GM21528 (cell line): Measurements from ENCODE around the gene NTF3.

Experiments used
- ATAC-seq: cut with Tn5 transposase; IDR thresholded peaks from one replicate; pipeline ENCODE4 v1.9.1; 2021; ENCODE audit warnings: mild to moderate bottlenecking, moderate library complexity; ENCODE audit not compliant: unreplicated experiment, low FRiP score

The NTF3 gene

DNA sequence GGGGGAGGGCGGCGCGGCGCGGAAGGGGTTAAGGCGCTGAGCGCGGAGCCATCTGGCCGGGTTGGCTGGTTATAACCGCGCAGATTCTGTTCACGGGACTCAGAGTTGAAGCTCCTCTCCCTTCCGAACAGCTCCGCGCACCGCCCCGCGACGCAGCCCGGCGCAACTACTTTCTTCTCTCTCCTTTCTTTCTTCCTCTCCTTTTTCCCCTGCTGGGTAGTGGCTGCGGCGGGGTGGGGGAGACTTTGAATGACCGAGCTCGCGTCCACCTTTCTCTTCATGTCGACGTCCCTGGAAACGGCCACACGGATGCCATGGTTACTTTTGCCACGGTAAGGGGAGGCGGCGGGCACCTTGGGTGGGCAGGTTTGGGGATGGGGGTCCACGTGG, at the start of gene NTF3:
Gene NTF3, plus strand, starts transcription at position 98 of the 390 bp plus-strand sequence. Its CDS starts 217 bp downstream, at position 315.
- no peak for ATAC-seq

DNA sequence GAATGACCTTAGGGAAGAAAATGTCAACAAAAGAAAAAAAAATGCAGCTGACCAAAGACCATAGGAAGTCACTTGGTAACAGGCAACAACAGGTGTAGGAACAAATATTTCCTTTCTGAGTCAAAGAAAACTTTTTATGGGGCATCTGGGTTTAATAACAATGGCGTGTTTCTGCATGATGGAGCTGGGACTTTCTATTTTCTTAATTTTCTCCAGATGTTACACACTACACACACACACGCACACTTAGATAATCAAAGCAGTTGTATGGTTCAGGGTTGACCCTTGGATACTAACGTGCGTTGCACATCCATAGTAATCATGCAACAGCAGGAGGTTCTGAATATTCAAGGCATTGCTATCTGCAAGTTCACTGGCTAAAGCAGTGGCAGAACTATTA, 47.9 kb upstream of the NTF3 start:
- ATAC-seq: no peak

DNA sequence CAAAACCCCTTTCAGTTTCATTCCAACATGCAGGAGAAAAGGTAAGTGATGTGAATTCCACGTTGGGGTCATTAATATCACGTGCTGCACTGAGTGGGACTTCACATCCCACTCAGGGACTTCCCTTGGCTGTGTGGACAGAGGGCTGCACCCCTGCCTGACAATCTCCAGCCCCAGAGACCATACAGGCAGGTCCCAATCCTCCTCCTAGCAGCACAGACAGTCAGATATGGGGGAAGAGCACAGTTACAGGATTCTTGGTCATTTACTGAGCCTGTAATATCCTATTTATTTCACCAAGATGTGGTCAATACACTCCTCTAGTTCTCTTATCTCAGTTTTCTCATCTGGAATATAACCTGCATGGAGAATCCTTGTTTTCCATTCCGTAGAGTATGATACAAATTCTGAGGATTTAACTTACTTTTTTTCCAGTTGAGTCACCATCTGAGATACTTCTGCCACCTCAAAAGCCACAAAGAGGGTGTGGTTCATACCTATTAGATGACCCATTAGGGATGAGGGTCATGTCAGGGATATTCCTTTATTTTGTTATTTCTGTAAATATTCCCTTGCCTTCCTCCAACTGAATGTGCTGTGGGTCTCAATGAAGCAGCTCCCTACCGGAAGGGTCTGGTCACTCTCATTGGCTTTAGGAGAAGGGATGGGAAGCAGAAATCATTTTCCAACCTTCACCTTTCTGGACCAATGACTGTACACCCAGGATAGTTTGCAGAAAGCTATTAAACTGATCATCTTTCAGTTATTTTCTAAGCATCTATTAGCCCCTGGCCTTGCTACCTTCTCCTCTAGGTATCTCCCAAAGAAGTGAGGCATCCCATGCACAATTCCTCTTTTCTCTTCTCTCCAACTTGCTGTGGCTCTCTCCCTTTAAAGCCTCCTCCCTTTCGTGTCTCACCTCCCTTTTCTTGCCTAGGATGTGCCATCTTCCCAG, 43.0 kb upstream of the NTF3 start:
- no peak for ATAC-seq

DNA sequence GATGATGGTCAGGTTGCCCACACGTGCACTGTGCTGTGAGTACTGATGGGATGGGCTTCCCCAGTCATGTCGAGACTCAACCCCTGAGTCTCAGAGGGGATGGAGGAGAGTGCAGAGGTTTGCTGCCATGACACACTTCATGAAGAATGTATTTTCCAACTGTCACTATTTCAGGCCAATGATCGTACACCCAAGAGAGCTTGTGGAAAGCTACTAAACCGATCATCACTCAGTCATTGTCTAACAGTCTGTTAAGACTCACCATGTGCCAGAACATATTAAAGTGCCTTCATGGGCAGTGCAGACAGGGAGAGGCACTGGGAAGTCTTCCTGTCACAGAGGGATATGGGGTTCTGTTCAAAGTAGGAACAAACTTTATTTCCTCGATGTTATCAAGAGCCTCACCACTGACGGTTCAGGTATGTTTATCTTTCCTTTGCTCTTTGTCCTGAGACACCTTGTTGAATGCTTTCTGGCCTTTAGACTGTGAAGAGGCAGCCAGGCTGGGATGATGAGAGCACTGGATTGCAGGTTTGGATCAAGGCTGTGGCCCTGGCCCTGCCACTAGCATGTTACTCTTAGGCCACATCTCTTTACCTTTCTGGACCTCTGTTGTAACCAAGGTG, 41.6 kb upstream of the NTF3 start:
- ATAC-seq: no peak

DNA sequence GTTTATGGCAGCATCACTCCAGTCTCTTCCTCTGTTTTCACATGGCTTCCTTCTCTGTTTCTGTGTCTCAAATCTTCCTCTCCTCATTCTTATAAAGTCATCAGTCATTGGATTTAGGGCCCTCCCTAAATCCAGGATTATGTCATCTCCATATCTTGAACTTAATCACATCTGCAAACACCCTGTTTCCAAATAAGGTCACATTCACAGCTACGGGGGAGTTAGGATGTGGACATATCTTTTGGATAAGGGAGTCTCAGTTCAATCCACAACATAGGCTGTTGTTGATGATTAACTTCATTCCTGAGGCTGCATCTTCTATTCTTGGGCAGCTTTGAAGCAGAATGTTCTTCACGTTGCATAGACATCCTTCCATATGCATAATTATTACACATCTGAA, 40.3 kb upstream of the NTF3 start:
- ATAC-seq: no peak

DNA sequence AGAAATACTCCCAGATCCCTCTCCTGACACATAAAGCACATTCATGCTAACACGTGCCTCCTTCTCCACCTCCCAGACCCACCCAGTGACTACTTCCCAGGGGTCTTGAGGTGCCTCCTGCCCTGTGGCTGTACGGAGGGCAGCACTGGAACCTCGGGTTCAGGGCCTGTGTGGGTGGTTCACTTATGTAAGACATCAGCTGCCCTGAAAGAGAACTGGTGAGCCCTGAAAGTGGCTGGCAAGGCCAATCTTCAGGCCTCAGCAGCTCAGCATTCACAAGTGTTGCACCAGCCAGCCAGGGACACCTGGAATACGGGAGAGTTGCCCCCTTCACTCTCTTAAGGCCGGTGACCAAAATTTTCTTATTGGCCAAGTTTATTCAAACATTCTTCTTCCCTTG, 38.9 kb upstream of the NTF3 start:
- no peak for ATAC-seq

DNA sequence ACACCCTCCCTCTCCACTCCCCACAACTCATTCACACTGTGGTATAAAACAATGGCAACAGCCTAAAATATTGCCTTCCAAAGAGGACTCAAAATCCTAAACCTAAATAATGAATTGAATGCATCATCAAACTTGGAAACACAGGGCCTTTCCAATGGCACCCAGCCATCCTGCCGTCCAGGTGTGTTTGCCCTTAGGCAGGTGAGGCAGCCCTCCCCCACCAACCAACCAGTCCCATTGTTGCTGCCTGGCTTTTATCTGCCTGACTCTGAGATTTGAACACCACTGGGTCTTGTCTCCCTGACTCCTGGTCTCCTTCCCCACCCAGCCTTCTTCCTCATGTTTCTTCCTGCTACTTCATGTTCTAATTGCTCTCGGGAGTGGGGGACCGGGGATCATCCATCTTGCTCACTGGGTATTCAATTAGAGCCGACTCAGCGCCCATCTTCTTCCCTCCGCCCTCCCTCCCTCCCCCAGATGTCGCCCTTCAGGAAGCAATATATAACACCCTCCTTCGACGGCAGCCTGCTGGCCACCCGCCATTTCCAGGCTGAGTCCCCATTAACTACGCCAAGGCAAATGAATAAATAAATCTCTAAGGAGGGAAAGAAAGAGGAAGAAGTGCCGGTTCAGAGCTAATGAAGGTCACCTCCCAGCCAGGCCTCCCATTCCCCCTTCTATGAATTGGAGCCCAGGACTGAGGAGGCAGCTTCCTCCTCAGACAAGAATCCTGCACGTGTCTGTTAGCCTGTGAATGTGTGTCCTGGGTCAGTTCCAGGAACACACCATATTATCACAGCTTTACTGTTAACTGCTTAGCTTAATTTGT, 36.3 kb upstream of the NTF3 start:
- ATAC-seq: no peak

DNA sequence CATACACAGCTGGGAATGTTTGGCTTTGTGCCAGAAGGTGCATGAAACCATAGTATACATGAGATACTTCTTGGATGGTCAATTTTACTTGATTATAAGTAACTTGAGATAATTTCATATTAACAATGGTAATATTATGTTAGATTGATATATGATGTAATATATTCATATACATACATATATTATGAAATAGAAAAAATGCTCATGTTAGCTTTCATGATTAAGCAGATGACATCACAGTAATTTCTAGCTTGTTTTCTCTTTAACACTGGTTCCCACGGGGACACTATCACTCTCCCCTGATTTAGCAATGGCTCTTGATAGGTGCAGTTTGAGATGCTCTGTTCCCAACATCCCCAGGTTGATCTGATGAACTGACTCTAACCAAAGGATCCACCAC, 35.4 kb upstream of the NTF3 start:
- no peak for ATAC-seq

DNA sequence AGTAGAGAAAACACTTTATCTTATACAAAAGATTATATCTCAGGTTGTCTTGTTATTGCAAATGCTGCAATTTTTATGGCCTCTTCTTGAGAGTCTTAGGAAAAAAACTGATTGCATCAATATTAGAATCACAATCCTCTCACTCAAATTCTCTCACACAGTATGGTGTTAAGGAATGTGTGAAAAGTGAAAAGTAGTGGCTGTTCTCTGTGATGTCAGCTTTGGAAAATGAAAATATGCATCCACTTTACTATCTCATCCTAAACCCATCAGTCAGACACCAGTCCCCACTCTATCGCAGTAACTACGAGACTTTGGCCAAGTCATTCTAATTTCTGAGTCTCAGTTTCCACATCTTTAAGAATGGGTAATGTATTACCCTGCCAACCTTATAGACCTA, 32.6 kb upstream of the NTF3 start:
- ATAC-seq: no peak

DNA sequence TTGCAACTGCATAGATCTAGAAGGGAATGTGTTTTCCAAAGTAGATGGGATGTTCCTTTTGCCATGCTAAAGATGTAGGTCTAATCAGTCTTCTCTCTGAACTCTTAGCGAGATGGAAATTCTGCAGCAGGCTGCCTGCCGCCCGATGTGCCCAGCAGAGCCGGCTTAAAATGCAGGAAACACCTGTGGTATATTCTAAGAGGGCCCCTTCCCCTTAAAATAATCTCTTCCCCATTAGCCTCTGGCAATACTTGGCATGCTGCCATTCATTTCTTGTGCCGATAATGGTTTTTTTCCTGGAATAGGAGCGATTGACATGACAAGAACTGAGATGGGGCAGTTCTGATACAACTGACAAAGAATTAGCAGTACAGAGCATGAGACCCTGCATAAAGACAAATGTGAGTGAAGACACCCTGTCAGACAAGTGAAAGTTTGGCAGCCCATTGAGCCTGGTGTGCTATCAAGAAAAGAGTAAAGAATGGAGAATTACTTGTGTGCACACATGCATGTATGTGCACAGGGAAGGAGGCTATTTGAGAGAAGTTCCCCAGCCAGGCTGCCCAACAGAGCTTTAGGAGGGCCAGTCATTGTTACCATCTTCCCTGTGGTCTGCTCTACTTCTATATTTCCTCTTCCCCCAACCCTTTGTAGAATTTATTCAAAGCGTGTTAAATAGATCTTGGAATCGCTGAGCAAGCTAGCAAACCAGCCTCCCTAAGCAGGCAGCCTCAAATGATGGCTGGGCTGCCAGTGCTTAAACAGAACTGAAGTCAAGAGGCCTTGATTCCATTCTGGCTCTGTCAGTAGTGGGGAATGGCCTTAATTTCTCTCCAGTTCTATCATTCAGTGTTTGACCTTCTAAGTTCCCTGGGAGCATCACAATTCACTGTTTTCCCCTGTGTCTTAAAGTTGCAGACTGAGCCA, 29.6 kb upstream of the NTF3 start:
- ATAC-seq: no peak

DNA sequence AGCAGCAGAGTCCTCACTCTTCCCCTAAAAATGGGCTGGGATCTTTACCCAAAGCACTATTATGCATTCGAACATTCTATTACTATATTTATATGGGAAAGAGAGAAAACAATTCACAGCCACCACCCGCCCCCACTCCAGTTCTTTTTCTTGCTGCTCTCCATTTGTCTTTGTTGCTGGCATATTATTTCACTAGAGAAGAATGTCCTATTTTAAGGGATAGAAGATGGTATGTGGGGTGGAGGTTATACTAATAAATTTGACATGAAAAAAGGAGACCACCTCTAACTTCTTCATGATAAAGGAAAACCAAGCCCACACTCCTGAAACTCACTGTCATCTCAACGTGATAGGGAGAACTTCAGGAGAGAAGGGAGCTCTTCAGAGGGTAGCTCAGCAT, 28.5 kb upstream of the NTF3 start:
- no peak for ATAC-seq

DNA sequence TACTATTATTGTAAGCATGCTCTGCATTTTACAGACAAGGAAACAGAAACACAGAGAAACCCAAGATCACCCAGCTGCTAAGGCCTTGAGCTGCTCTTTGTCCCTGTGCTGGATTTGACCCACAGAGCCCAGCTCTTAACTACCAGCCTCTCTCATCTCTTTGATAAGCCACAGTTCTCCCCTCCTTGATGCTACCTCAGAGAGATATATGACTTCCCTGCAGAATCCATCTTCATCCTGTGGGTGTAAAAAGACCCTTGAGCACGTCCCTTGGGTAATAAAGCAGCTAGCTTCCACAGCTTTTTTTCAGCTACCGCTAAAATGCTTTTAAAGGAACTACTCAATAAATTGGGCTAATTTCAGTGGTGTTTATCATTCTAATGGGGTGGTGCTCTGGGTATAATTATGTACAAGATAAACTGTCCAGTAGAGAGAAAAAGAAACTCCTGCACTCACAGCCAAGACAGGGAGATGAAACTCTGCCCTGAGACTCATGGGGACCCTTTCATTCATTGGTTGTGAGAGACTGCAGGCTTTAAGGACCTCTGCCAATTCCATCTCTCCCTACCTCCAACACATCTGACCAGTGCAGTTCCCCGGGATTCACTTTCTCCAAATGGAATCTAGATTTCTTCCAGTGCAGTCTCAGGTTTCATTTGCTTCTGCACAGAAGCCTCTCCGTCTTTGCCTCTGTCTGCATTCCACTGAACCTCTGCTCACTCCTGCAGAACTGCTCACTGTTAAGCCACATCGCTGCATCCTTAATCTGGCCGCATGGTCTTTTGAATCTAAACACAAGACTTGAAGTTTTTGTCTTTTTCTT, 24.7 kb upstream of the NTF3 start:
- no peak for ATAC-seq

DNA sequence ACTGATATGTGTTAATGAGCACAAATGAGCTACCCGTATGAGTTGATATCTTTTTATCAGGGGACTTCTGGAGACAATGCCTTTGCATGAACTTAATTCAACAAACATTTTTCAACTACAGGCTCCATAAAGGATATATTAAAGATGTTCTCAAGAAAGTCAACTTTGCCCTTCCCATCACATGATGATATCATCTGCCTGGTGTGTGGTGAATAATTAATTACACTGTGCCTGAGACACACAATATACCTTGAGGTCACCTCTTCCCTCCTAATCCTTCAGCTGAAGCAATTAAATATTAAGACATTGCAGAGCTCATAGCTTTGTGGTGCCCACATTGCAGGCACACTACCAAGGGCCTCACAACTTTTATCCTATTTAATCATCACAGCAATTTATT, 22.3 kb upstream of the NTF3 start:
- no peak for ATAC-seq

DNA sequence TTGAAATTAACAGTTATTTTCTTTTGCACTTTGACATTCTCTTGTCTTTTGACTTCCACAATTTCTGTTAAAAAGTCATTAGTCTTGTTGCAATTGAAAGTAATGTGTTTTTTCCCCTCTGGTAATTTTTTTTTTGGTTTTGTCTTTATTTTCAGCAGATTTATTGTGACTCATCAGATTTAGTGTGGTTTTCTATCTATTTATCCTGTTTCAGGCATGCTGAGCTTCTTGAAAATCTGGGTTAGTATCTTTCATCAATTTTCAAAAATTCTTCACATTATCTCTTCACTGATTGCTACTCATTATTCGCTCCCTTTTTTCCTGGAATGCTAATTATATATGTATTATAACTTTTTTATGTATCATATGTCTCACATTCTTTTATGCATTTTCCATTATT, 15.3 kb upstream of the NTF3 start:
- ATAC-seq: no peak

DNA sequence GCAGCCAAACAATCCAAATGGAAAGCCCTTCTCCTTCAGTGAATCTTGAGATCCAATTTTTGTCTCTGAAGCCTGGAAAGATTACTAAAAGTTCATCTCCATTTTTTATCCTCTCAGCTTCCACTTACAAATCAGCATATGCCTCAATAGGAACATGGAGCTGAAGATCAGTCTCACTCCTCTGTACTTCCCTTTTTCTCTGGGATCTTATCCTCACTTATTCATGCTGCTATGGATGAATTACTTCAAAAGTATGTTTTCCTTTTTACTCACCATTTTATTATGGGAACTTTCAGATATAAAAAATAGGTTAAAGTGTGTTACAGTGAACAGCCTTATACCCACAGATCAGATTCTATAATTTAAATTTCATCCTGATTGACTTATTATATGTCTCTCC, 14.4 kb upstream of the NTF3 start:
- no peak for ATAC-seq

DNA sequence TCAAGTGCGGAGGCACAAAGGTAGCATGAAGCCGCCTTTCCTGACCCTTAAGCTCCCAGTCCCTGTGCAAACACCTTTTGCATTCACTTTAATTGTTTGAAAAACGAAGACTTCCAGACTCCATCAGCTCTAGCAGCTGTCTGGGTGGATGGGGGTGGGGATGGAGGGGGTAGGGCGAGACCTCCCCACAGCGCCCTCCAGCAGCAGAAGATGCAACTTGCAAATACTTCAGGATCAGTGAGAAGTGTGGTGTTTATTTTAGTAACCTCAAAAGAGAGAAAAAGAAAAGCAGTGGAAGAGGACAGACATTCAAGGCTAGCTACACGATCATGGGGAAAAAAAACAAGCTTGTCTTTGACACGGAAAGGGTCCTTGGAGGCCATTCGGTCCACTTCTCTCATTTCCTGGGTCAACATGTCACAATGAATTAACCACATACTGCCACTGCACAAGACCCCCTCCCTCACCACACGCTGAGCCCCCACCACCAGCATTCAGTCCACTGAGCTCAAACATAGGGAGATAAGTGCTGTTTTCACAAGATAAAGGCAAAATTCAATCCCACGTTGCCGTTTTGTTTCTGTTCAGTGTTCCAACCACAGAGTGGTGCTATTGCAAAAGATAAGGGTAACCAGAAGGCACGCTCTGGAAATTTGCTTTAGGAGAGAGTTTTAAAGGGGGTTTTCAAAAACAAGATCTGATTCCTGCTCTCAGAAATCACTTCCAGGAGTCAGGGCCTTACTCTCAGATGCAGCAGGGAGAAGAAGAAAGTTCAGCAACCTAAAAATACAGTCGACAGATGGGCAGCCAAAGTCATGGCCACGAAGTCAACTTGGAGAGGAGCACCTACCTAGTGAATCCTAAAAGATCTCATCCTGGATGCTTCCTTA, 3.3 kb upstream of the NTF3 start:
- ATAC-seq: no peak

DNA sequence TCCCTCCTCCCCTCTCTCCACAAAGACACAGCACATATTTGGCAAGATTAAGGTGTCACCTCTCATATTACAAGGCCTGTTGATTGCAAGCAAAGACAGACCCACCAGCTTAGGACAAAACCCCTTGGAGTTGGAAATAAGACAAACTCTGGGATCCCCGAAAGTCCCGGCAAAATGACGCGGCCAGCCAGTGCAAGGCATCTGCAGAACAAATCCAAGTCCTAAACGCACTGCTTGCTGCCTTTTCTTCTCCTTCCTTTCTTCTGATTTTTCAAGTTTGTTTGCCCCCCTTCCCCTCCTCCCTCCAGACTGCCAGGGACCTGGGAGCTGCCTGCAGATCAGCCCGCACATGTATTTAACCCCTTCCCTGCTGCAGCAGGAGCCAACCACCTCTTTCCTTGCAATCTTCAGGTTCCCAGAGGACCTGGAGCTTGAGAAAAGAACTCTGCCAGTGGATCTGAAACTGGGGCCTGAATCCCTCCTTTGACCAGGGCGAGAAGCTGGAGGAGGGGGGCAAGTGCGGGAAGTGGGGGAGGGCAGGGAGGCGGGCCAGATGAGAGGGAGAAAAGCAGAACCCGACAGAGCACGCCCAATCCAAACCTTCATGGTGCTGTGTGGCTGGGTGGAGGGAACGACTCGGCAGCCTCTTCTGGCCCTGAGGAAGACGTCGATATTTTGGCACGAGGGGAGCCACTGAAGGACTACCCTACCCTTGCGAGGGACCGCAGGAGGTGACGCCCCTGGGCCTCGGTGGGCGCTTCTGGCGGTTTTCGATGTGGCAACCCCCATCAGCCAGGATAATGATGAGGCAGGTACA, 2.0 kb upstream of the NTF3 start:
- no peak for ATAC-seq
